ENCODE data around the gene MAP3K2. TPM values are rescaled to one million over a fixed set of nuclear protein-coding genes. Genes with fewer than 3 reads are reported as not detected.

The MAP3K2 gene
- total and polyA plus RNA-seq, 2 of the 8 experiments (the other 6 are each of a cell fraction or from before 2014, with no cell fraction given) = 2.0 to 23.2 TPM

GRCh38 chr2:127320586-127321275 is 67.0 kb downstream of the MAP3K2 start:
- H3K4me1 ChIP-seq (replicated peaks in 1 of 4; ENCODE audit: control insufficient read depth in 3 of 4, insufficient read depth in 4 of 4, low read length in 3 of 4) = no peaks in the 10 kb centered on the region
- WGBS, 2 experiments (ENCODE audit: extremely low coverage in 1 of 2, insufficient coverage in 1 of 2, insufficient read length in 1 of 2, insufficient replicate concordance in 2 of 2, low coverage in 1 of 2, low lambda C conversion rate in 2 of 2, missing lambda C conversion rate in 1 of 2) = 88% methylated on average over 1 of the region's 1 CpG; no CpG with 5 or more reads in 1 of the 2 experiments
- H3K4me2 ChIP-seq (ENCODE audit: insufficient read depth in 1 of 2, low read depth in 2 of 2, low read length in 2 of 2) = no peak overlapping the region
- no peaks in the 10 kb centered on the region for H3K79me1 ChIP-seq (ENCODE audit: low read depth, low read length)
- CTCF ChIA-PET (ENCODE audit: partially characterized antibody) = interaction anchor here (0.8 to 2.9 kb wide), 4 partner anchors 10 to 159 kb away, joined by 3 to 10 read pairs (median 6); no protein-coding TSS in a partner anchor
- POLR2A ChIA-PET (ENCODE audit: partially characterized antibody) = interaction anchor here (0.9 kb wide), 1 partner anchor 14 kb away, joined by 3 read pairs; no protein-coding TSS in a partner anchor
- no peaks in the 10 kb centered on the region for H3K79me2 ChIP-seq (ENCODE audit: control insufficient read depth in 1 of 2, insufficient read depth in 2 of 2, low read length in 2 of 2)
- H2BK15ac ChIP-seq (ENCODE audit: low read length) = no peak overlapping the region
- H3K9ac ChIP-seq (replicated peaks in 1 of 4; ENCODE audit: extremely low read depth in 1 of 4, low read depth in 3 of 4, low read length in 3 of 4) = no peak overlapping the region
- H3K18ac ChIP-seq (ENCODE audit: extremely low read depth, low read length) = no peak overlapping the region
- no peak for TF ChIP-seq POLR2A (IDR thresholded peaks at IDR 0.05; ENCODE audit: control extremely low read depth in 1 of 2, low read depth in 2 of 2, low read length in 2 of 2)
- TF ChIP-seq GABPA (IDR thresholded peaks at IDR 0.05; ENCODE audit: borderline replicate concordance, insufficient read depth, low read length) = no peak
- no peak for TF ChIP-seq EGR1 (IDR thresholded peaks at IDR 0.05; ENCODE audit: borderline replicate concordance, low read depth, low read length)
- no peak for TF ChIP-seq SP4 (IDR thresholded peaks at IDR 0.05; ENCODE audit: low read length)
- no peak for TF ChIP-seq GTF2F1 (IDR thresholded peaks at IDR 0.05; ENCODE audit: borderline replicate concordance, low read depth, low read length)
- TF ChIP-seq PHF8 (conservative IDR thresholded peaks at IDR 0.05; ENCODE audit: low read depth, low read length) = no peak
- TF ChIP-seq BCL11A (IDR thresholded peaks at IDR 0.05; ENCODE audit: low read depth in 2 of 2, low read length in 2 of 2) = no peak
- TF ChIP-seq CBX5 (IDR thresholded peaks at IDR 0.05; ENCODE audit: low read depth, low read length) = no peak
- TF ChIP-seq KDM5A (IDR thresholded peaks at IDR 0.05; ENCODE audit: low read length) = no peak
- no peak for TF ChIP-seq CREB1 (IDR thresholded peaks at IDR 0.05)
- no peak for TF ChIP-seq ASH2L (IDR thresholded peaks at IDR 0.05; ENCODE audit: low read length)
- H3K27me3 ChIP-seq (replicated peaks in 1 of 4; ENCODE audit: control insufficient read depth in 3 of 4, extremely low read depth in 1 of 4, insufficient read depth in 3 of 4, low read length in 3 of 4) = no peaks in the 10 kb centered on the region
- no peak for DNase-seq (ENCODE audit: low read depth in 1 of 2, low spot score in 2 of 2)
- no peak overlapping the region for H2BK12ac ChIP-seq (ENCODE audit: low read depth, low read length)
- H3K4me3 ChIP-seq (ENCODE audit: extremely low read depth in 1 of 4, insufficient read depth in 2 of 4, low read depth in 3 of 4, low read length in 4 of 4) = no peak overlapping the region
- no peaks in the 10 kb centered on the region; the same call in 1 of the 2 replicates for H3K23me2 ChIP-seq (ENCODE audit: low read depth, low read length)
- no peak overlapping the region for H2AK5ac ChIP-seq (ENCODE audit: low read depth, low read length)
- H3K9me3 ChIP-seq (ENCODE audit: insufficient read depth in 2 of 2, low read depth in 1 of 2, low read length in 1 of 2) = no peaks in the 10 kb centered on the region
- peaks cover 0 to 15% (median 4%) of the 10 kb centered on the region in 4 experiments; a peak in 4 of 8 replicates for H3K36me3 ChIP-seq (ENCODE audit: control insufficient read depth in 2 of 4, insufficient read depth in 4 of 4, low read length in 3 of 4)
- no peak overlapping the region for H4K8ac ChIP-seq (ENCODE audit: extremely low read depth, insufficient read depth, low read length)
- H3K14ac ChIP-seq (ENCODE audit: insufficient read length) = no peak overlapping the region
- no peak overlapping the region for H2BK120ac ChIP-seq (replicated peaks; ENCODE audit: low read depth, low read length)
- H4K5ac ChIP-seq (ENCODE audit: insufficient read length, low read depth, low read length) = no peak overlapping the region
- H3K27ac ChIP-seq (ENCODE audit: low read depth, low read length) = no peak overlapping the region
- H4K91ac ChIP-seq (replicated peaks; ENCODE audit: insufficient read length, low read length) = no peak overlapping the region
- H2BK5ac ChIP-seq (ENCODE audit: low read depth, low read length) = no peak overlapping the region
- H2BK20ac ChIP-seq (ENCODE audit: low read length) = no peak overlapping the region
- no peak overlapping the region for H3K23ac ChIP-seq (ENCODE audit: insufficient read length)
- H3K4ac ChIP-seq (replicated peaks; ENCODE audit: insufficient read length, low read depth, low read length) = no peak overlapping the region
- no peak for FAIRE-seq
- no peaks in the 10 kb centered on the region for H4K20me1 ChIP-seq (replicated peaks in 1 of 2; ENCODE audit: control insufficient read depth in 1 of 2, insufficient read depth in 2 of 2, low read length in 2 of 2)
- H3K56ac ChIP-seq (replicated peaks; ENCODE audit: insufficient read length, low read depth, low read length) = no peak overlapping the region
- no peak overlapping the region for H2AFZ ChIP-seq (ENCODE audit: low read length)
